Tibial nerve (tissue), 3 donors: ENCODE data around the gene ZNF512.

ENCODE experiments used
- EP300 ChIP-seq, 2 donors: sonication (generic); formaldehyde crosslinking; IDR thresholded peaks; one replicate each; pipeline ENCODE4 v1.6.1; 2017; ENCODE audit warnings: antibody characterized with exemption in 2 of 2, mild to moderate bottlenecking in 1 of 2
- POLR2A ChIP-seq, 2 donors: fragments of 450-650 bp; IDR thresholded peaks; one replicate each; pipeline ENCODE4 v1.6.1; 2017; ENCODE audit warnings: antibody characterized with exemption in 2 of 2, mild to moderate bottlenecking in 2 of 2, moderate library complexity in 2 of 2

DNA sequence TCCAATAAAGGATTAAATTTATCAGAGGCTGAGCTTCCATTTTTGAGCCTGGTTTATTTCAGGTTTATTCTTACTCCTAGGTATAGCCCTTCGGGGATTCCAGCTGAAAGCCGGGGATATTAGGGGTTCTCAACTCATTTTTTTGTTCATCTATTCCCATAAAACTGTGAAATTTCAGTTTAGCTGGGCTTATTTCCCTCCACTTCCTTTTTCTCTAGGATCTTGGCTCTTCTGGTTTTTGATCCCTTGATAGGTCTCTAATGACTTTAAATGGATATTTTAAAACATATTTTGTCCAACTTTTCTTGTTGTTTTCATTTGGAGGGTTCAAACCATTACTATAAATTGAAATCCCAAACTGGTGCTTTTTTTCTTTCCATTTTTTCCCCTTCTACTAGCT is 23.6 kb upstream of the ZNF512 start:
- TF ChIP-seq POLR2A (IDR thresholded peaks at IDR 0.05) (no peak), EP300 (IDR thresholded peaks at IDR 0.05) (no peak)
